Prostate gland (tissue), 2 donors: ENCODE data around the gene MRM1. TPM values are rescaled to one million over a fixed set of nuclear protein-coding genes. Genes with fewer than 3 reads are reported as not detected.

ENCODE experiments used
- DNase-seq: peaks from one replicate; pipeline ENCODE4 v3.0.0-alpha.2; 2019; ENCODE audit warnings: low spot score
- H3K27ac ChIP-seq, 2 donors: fragments of 200-600 bp; sonication (generic); 2 replicates each; pipeline ENCODE4 v1.5.1; 2017 to 2019
- H3K27me3 ChIP-seq: fragments of 200-600 bp; sonication (generic); replicated peaks from 2 replicates; pipeline ENCODE4 v1.5.1; 2019; ENCODE audit not compliant: insufficient read depth
- H3K36me3 ChIP-seq, 2 donors: fragments of 200-600 bp; sonication (generic); 1 replicate in 1 of 2; 2 replicates in 1 of 2; pipeline versions ENCODE4 v1.5.1 to v1.8.1; 2017 to 2019
- H3K4me1 ChIP-seq: fragments of 200-600 bp; sonication (generic); replicated peaks from 2 replicates; pipeline ENCODE4 v1.5.1; 2019
- H3K4me3 ChIP-seq, 2 donors: fragments of 200-600 bp; sonication (generic); 2 replicates each; pipeline ENCODE4 v1.5.1; 2017 to 2019
- H3K9me3 ChIP-seq: fragments of 200-600 bp; sonication (generic); 2 replicates; pipeline ENCODE4 v1.5.1; 2017
- CTCF ChIP-seq, 4 experiments: fragments of 200-600 bp in 2 of 4; fragments of 450-650 bp in 2 of 4; sonication (generic) in 2 of 4; IDR thresholded peaks; 1 replicate in 3 of 4; 2 replicates in 1 of 4; pipeline ENCODE4 v1.5.1; 2016 to 2019; ENCODE audit warnings: antibody characterized with exemption in 4 of 4, mild to moderate bottlenecking in 2 of 4, moderate library complexity in 2 of 4
- POLR2A ChIP-seq: fragments of 450-650 bp; IDR thresholded peaks from one replicate; pipeline ENCODE4 v1.6.1; 2016; ENCODE audit warnings: antibody characterized with exemption, mild to moderate bottlenecking
- POLR2AphosphoS5 ChIP-seq: sonication (generic); formaldehyde crosslinking; IDR thresholded peaks from one replicate; pipeline ENCODE4 v1.6.1; 2017; ENCODE audit warnings: antibody characterized with exemption
- WGBS: methylation state at CpG from one replicate; pipeline ENCODE4 v1.1.5; 2018; 5-methylcytosine and 5-hydroxymethylcytosine counted together
- intact Hi-C: fragments of 100-400 bp; cut with DNase I; formaldehyde crosslinking; loops from one replicate; pipeline ENCODE4 v1.14.2; 2022
- total RNA-seq, 2 donors: library from RNA; depleted of rRNA; stranded (reverse); fragments of >200 nt; gene quantifications; one replicate each; pipeline ENCODE4 v1.1.0, GENCODE V29; 2016

The MRM1 gene
- total RNA-seq, 2 donors from 2014 or later: 7.8 to 10.2 TPM

- DNase-seq: no peak
- no peaks in the 10 kb centered on the region for H3K9me3 ChIP-seq
- intact Hi-C loops: no loop called here
- H3K4me3 ChIP-seq: no peak overlapping the region
- no peak overlapping the region for H3K27ac ChIP-seq
- no peaks in the 10 kb centered on the region for H3K27me3 ChIP-seq
- WGBS: 44% methylated on average over 18 of the region's 18 CpGs
- H3K4me1 ChIP-seq: no peaks in the 10 kb centered on the region
- H3K36me3 ChIP-seq: no peaks in the 10 kb centered on the region
- TF ChIP-seq POLR2A (no peak), CTCF (IDR thresholded peaks at IDR 0.05) (no peak), POLR2AphosphoS5 (no peak)
These were observed 31.8 kb downstream of the MRM1 start for GRCh38 chr17:36632916-36633771.

GRCh38 chr17:36640346-36640745 is 39.0 kb downstream of the MRM1 start:
- 95% methylated on average over 2 of the region's 2 CpGs for WGBS
- Histone ChIP-seq H3K27ac (no peak overlapping the region), H3K4me1 (peaks cover 4% of the 10 kb centered on the region)

GRCh38 chr17:36640836-36641235 is 39.5 kb downstream of the MRM1 start:
- TF ChIP-seq POLR2A: no peak
- DNase-seq: no peak
- H3K4me1 ChIP-seq: peaks cover 4% of the 10 kb centered on the region
- WGBS: 65% methylated on average over 10 of the region's 10 CpGs
- H3K27ac ChIP-seq: no peak overlapping the region
- H3K36me3 ChIP-seq: no peaks in the 10 kb centered on the region
- no peak overlapping the region for H3K4me3 ChIP-seq
- H3K27me3 ChIP-seq: peaks cover 28% of the 10 kb centered on the region
- intact Hi-C loops: no loop called here
- no peaks in the 10 kb centered on the region for H3K9me3 ChIP-seq

More at GRCh38 chr17:36640346-36640745, 39.0 kb downstream of the MRM1 start:
- Histone ChIP-seq H3K36me3 (no peaks in the 10 kb centered on the region), H3K9me3 (no peaks in the 10 kb centered on the region), H3K4me3 (no peak overlapping the region), H3K27me3 (peaks cover 23% of the 10 kb centered on the region)
- no peak for DNase-seq
- TF ChIP-seq CTCF (IDR thresholded peaks at IDR 0.05) (no peak), POLR2A (no peak), POLR2AphosphoS5 (no peak)
- intact Hi-C loops: no loop called here

- Histone ChIP-seq H3K9me3 (no peaks in the 10 kb centered on the region), H3K27me3 (peaks cover 29% of the 10 kb centered on the region), H3K4me3 (peak overlapping the region; percentile 16 to 22), H3K36me3 (no peaks in the 10 kb centered on the region), H3K4me1 (peaks cover 4% of the 10 kb centered on the region), H3K27ac (no peak overlapping the region)
- intact Hi-C loops: no loop called here
- TF ChIP-seq CTCF (IDR thresholded peaks at IDR 0.05) (no peak), POLR2A (no peak), POLR2AphosphoS5 (no peak)
- 6% methylated on average over 34 of the region's 43 CpGs for WGBS
- no peak for DNase-seq
These were observed 40.0 kb downstream of the MRM1 start for GRCh38 chr17:36641331-36641876.

- peaks cover 29% of the 10 kb centered on the region for H3K27me3 ChIP-seq
- peaks cover 4% of the 10 kb centered on the region for H3K4me1 ChIP-seq
These were observed 40.8 kb downstream of the MRM1 start for GRCh38 chr17:36641877-36642845.

More at GRCh38 chr17:36641877-36642845, 40.8 kb downstream of the MRM1 start:
- intact Hi-C loops: no loop called here
- TF ChIP-seq POLR2A: no peak
- no peak for TF ChIP-seq POLR2AphosphoS5
- TF ChIP-seq CTCF (IDR thresholded peaks at IDR 0.05): no peak
- peak overlapping the region; percentile 16 to 22 for H3K4me3 ChIP-seq
- DNase-seq: no peak
- WGBS: 3% methylated on average over 39 of the region's 64 CpGs
- no peaks in the 10 kb centered on the region for H3K9me3 ChIP-seq
- no peak overlapping the region for H3K27ac ChIP-seq
- no peaks in the 10 kb centered on the region for H3K36me3 ChIP-seq
